ENCODE data around the gene UGT1A3.

The UGT1A3 gene

GRCh38 chr2:233756429-233757081 lies 27.7 kb downstream of the UGT1A3 start:
- Mint-ChIP-seq H3K4me3 (no peak overlapping the region), H3K9me3 (no peaks in the 10 kb centered on the region), H3K27me3 (peaks cover 14 to 57% of the 10 kb centered on the region in 2 donors), H3K4me1 (ENCODE audit: low read depth in 2 of 2) (no peaks in the 10 kb centered on the region), H3K36me3 (ENCODE audit: insufficient read depth) (no peaks in the 10 kb centered on the region), H3K27ac (no peak overlapping the region)
- DNase-seq, result no peak
- no peak for ATAC-seq (replicated peaks)

GRCh38 chr2:233758141-233758540 lies 29.3 kb downstream of the UGT1A3 start:
- Mint-ChIP-seq H3K36me3 (ENCODE audit: insufficient read depth) (no peaks in the 10 kb centered on the region), H3K4me3 (no peak overlapping the region), H3K9me3 (no peaks in the 10 kb centered on the region), H3K27ac (no peak overlapping the region), H3K27me3 (peaks cover 13 to 46% of the 10 kb centered on the region in 2 donors), H3K4me1 (ENCODE audit: low read depth in 2 of 2) (no peaks in the 10 kb centered on the region)
- DNase-seq (no peak), ATAC-seq (replicated peaks) (no peak)

DNA sequence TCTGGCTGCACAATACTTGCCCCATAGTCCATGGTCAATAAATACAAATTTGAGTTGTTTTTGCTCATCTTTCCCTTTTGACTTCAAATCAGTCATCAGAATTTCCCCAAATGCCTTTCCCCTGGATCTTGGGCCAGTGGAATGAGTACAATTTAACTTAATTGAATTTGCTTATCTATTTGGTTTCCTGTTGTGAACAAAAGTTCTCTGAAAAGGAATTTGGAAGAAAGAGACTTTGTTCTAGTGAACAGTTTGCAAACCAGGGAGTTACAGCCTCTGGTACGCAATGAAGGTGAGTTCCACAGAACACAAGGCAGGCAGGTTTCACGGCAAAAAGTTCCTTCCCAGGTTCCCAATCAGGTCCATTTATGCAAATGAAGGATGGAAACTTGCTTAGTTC lies 30.0 kb downstream of the UGT1A3 start:
- peaks cover 20 to 46% of the 10 kb centered on the region in 2 donors for H3K27me3 Mint-ChIP-seq
- ATAC-seq (replicated peaks), result no peak
- H3K9me3 Mint-ChIP-seq, result no peaks in the 10 kb centered on the region
- no peak overlapping the region for H3K4me3 Mint-ChIP-seq
- no peaks in the 10 kb centered on the region for H3K4me1 Mint-ChIP-seq (ENCODE audit: low read depth in 2 of 2)
- no peak overlapping the region for H3K27ac Mint-ChIP-seq
- no peaks in the 10 kb centered on the region for H3K36me3 Mint-ChIP-seq (ENCODE audit: insufficient read depth)
- no peak for DNase-seq

GRCh38 chr2:233760043-233760442 lies 31.2 kb downstream of the UGT1A3 start, which contains the start of gene UGT1A1:
UGT1A1 (plus strand) TSS chr2:233760270; CDS start chr2:233760288, 18 bp downstream.
- DNase-seq (no peak), ATAC-seq (replicated peaks) (no peak)
- H3K27me3 Mint-ChIP-seq, result peaks cover 31 to 46% of the 10 kb centered on the region in 2 donors
- H3K4me1 Mint-ChIP-seq (ENCODE audit: low read depth in 2 of 2), result no peaks in the 10 kb centered on the region
- no peak within 1 kb of the TSS for H3K27ac Mint-ChIP-seq
- H3K9me3 Mint-ChIP-seq, result no peaks in the 10 kb centered on the region
- H3K4me3 Mint-ChIP-seq, result no peak within 1 kb of the TSS
- H3K36me3 Mint-ChIP-seq (ENCODE audit: insufficient read depth), result no peaks in the 10 kb centered on the region

GRCh38 chr2:233761040-233761769 lies 32.4 kb downstream of the UGT1A3 start:
- no peak for ATAC-seq (replicated peaks)

DNA sequence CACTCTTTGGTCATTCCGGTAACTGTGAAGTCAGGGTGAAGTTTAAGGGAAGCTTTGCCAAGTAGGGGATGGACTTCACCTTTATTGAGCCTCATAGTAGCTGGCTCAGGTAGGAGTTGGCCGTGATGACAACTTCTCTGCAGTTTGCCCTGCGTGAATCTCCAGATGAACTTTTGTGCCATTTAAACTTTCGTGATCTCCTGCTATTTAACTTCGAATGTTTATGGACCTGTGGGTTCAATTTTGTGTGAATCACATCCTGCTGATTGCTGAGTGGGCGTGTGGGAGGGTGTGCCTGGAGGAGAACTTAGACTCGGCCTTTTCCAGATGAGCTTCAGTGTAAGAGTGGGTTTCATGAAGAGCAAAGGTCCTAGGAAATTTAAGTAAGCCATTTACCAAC lies 35.4 kb downstream of the UGT1A3 start:
- DNase-seq, result no peak

More at GRCh38 chr2:233761040-233761769, 32.4 kb downstream of the UGT1A3 start:
- H3K9me3 Mint-ChIP-seq, result peaks cover 0 to 2% of the 10 kb centered on the region in 2 donors
- H3K27me3 Mint-ChIP-seq, result peaks cover 37 to 55% of the 10 kb centered on the region in 2 donors
- no peak overlapping the region for H3K4me3 Mint-ChIP-seq
- H3K27ac Mint-ChIP-seq, result no peak overlapping the region
- no peak for DNase-seq
- no peaks in the 10 kb centered on the region for H3K36me3 Mint-ChIP-seq (ENCODE audit: insufficient read depth)
- H3K4me1 Mint-ChIP-seq (ENCODE audit: low read depth in 2 of 2), result no peaks in the 10 kb centered on the region

GRCh38 chr2:233764761-233765160 lies 35.9 kb downstream of the UGT1A3 start:
- no peaks in the 10 kb centered on the region for H3K36me3 Mint-ChIP-seq (ENCODE audit: insufficient read depth)
- DNase-seq (no peak), ATAC-seq (replicated peaks) (no peak)
- H3K9me3 Mint-ChIP-seq, result peaks cover 0 to 2% of the 10 kb centered on the region in 2 donors
- no peak overlapping the region for H3K4me3 Mint-ChIP-seq
- peaks cover 54 to 66% of the 10 kb centered on the region in 2 donors for H3K27me3 Mint-ChIP-seq
- no peaks in the 10 kb centered on the region for H3K4me1 Mint-ChIP-seq (ENCODE audit: low read depth in 2 of 2)
- no peak overlapping the region for H3K27ac Mint-ChIP-seq

More for the DNA sequence above, 35.4 kb downstream of the UGT1A3 start:
- Mint-ChIP-seq H3K36me3 (ENCODE audit: insufficient read depth) (no peaks in the 10 kb centered on the region), H3K27ac (no peak overlapping the region), H3K27me3 (peaks cover 50 to 61% of the 10 kb centered on the region in 2 donors), H3K4me1 (ENCODE audit: low read depth in 2 of 2) (no peaks in the 10 kb centered on the region), H3K9me3 (peaks cover 0 to 2% of the 10 kb centered on the region in 2 donors), H3K4me3 (no peak overlapping the region)
- ATAC-seq (replicated peaks), result no peak

- ATAC-seq (replicated peaks) (no peak), DNase-seq (no peak)
- Mint-ChIP-seq H3K36me3 (ENCODE audit: insufficient read depth) (no peaks in the 10 kb centered on the region), H3K4me3 (no peak overlapping the region), H3K4me1 (ENCODE audit: low read depth in 2 of 2) (no peaks in the 10 kb centered on the region), H3K27ac (no peak overlapping the region), H3K27me3 (peaks cover 54 to 61% of the 10 kb centered on the region in 2 donors), H3K9me3 (peaks cover 0 to 2% of the 10 kb centered on the region in 2 donors)
These were observed 37.6 kb downstream of the UGT1A3 start for GRCh38 chr2:233766416-233766815.

DNA sequence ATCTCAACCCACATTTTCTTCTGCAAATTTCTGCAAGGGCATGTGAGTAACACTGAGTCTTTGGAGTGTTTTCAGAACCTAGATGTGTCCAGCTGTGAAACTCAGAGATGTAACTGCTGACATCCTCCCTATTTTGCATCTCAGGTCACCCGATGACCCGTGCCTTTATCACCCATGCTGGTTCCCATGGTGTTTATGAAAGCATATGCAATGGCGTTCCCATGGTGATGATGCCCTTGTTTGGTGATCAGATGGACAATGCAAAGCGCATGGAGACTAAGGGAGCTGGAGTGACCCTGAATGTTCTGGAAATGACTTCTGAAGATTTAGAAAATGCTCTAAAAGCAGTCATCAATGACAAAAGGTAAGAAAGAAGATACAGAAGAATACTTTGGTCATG lies 39.2 kb downstream of the UGT1A3 start:
- no peak overlapping the region for H3K27ac Mint-ChIP-seq
- no peak for ATAC-seq (replicated peaks)

DNA sequence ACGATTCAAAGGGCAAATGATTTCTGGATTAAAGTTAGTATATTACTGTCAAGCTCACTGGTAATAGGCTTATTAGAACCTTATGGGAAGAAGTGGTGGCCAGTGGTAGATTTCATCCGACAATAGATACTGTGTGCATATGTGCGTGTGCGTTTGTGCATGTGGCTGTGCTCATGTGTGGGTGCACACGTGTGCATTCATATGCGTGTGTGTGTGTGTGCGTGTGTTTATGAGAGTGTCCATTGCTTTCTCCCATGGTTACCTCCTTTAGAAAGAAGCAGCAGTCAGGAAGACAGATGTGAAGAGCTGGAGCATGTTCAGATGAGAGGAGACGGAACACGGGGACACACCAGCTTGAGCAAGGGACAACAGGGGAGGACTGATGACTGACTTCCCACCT lies 40.4 kb downstream of the UGT1A3 start:
- no peaks in the 10 kb centered on the region for H3K36me3 Mint-ChIP-seq (ENCODE audit: insufficient read depth)
- DNase-seq (no peak), ATAC-seq (replicated peaks) (no peak)
- no peak overlapping the region for H3K4me3 Mint-ChIP-seq
- peaks cover 0 to 2% of the 10 kb centered on the region in 2 donors for H3K9me3 Mint-ChIP-seq
- H3K27me3 Mint-ChIP-seq, result peaks cover 44 to 46% of the 10 kb centered on the region in 2 donors
- no peak overlapping the region for H3K27ac Mint-ChIP-seq
- H3K4me1 Mint-ChIP-seq (ENCODE audit: low read depth in 2 of 2), result no peaks in the 10 kb centered on the region

More for the DNA sequence above, 39.2 kb downstream of the UGT1A3 start:
- no peaks in the 10 kb centered on the region for H3K4me1 Mint-ChIP-seq (ENCODE audit: low read depth in 2 of 2)
- H3K27me3 Mint-ChIP-seq, result peaks cover 52 to 58% of the 10 kb centered on the region in 2 donors
- peaks cover 0 to 2% of the 10 kb centered on the region in 2 donors for H3K9me3 Mint-ChIP-seq
- DNase-seq, result no peak
- no peak overlapping the region for H3K4me3 Mint-ChIP-seq
- H3K36me3 Mint-ChIP-seq (ENCODE audit: insufficient read depth), result no peaks in the 10 kb centered on the region

GRCh38 chr2:233772153-233772552 lies 43.3 kb downstream of the UGT1A3 start:
- peaks cover 32 to 51% of the 10 kb centered on the region in 2 donors for H3K27me3 Mint-ChIP-seq
- ATAC-seq (replicated peaks) (no peak), DNase-seq (no peak)

DNA sequence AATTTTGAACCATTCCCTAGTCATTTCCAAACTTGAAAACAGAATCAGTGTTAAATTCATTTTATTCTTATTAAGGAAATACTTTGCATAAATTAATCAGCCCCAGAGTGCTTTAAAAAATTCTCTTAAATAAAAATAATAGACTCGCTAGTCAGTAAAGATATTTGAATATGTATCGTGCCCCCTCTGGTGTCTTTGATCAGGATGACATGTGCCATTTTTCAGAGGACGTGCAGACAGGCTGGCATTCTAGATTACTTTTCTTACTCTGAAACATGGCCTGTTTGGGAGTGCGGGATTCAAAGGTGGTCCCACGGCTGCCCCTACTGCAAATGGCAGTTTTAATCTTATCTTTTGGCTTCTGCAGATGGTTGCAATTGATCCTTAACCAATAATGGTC lies 43.7 kb downstream of the UGT1A3 start:
- Mint-ChIP-seq H3K27ac (no peak overlapping the region), H3K9me3 (peaks cover 0 to 12% of the 10 kb centered on the region in 2 donors), H3K36me3 (ENCODE audit: insufficient read depth) (no peaks in the 10 kb centered on the region), H3K4me1 (ENCODE audit: low read depth in 2 of 2) (no peaks in the 10 kb centered on the region), H3K4me3 (no peak overlapping the region), H3K27me3 (peaks cover 32 to 52% of the 10 kb centered on the region in 2 donors)
- DNase-seq, result no peak
- ATAC-seq (replicated peaks), result no peak

More at GRCh38 chr2:233772153-233772552, 43.3 kb downstream of the UGT1A3 start:
- H3K36me3 Mint-ChIP-seq (ENCODE audit: insufficient read depth), result no peaks in the 10 kb centered on the region
- H3K4me3 Mint-ChIP-seq, result no peak overlapping the region
- no peak overlapping the region for H3K27ac Mint-ChIP-seq
- H3K4me1 Mint-ChIP-seq (ENCODE audit: low read depth in 2 of 2), result no peaks in the 10 kb centered on the region
- H3K9me3 Mint-ChIP-seq, result peaks cover 0 to 12% of the 10 kb centered on the region in 2 donors

GRCh38 chr2:233773854-233774253 lies 45.0 kb downstream of the UGT1A3 start:
- Mint-ChIP-seq H3K9me3 (peaks cover 0 to 12% of the 10 kb centered on the region in 2 donors), H3K27me3 (peaks cover 38 to 58% of the 10 kb centered on the region in 2 donors), H3K36me3 (ENCODE audit: insufficient read depth) (no peaks in the 10 kb centered on the region), H3K27ac (no peak overlapping the region), H3K4me1 (ENCODE audit: low read depth in 2 of 2) (no peaks in the 10 kb centered on the region), H3K4me3 (no peak overlapping the region)
- no peak for DNase-seq
- no peak for ATAC-seq (replicated peaks)

GRCh38 chr2:233775414-233775813 lies 46.6 kb downstream of the UGT1A3 start:
- H3K27me3 Mint-ChIP-seq, result peaks cover 46 to 65% of the 10 kb centered on the region in 2 donors
- H3K27ac Mint-ChIP-seq, result no peak overlapping the region
- DNase-seq (no peak), ATAC-seq (replicated peaks) (no peak)
- H3K36me3 Mint-ChIP-seq (ENCODE audit: insufficient read depth), result no peaks in the 10 kb centered on the region
- no peak overlapping the region for H3K4me3 Mint-ChIP-seq
- H3K4me1 Mint-ChIP-seq (ENCODE audit: low read depth in 2 of 2), result no peaks in the 10 kb centered on the region
- peaks cover 0 to 12% of the 10 kb centered on the region in 2 donors for H3K9me3 Mint-ChIP-seq

Measured in effector memory CD8-positive, alpha-beta T cell (primary cell).